Activated CD4-positive, alpha-beta T cell treated with anti-CD3 and anti-CD28 coated beads for 4 hours (primary cell): ENCODE data around the gene FNIP2.
"Not testable (repeated sequence)": the region's sequence is repeated elsewhere in the genome, so short reads cannot be mapped to it uniquely, and the experiment has no call there.

Experiments used
- DNase-seq, 2 donors: peaks; one replicate each; pipeline ENCODE4 v3.0.0-alpha.2; 2020

The FNIP2 gene

GRCh38 chr4:158793430-158793829 lies 24.6 kb downstream of the FNIP2 start:
- not testable (repeated sequence) for DNase-seq

DNA sequence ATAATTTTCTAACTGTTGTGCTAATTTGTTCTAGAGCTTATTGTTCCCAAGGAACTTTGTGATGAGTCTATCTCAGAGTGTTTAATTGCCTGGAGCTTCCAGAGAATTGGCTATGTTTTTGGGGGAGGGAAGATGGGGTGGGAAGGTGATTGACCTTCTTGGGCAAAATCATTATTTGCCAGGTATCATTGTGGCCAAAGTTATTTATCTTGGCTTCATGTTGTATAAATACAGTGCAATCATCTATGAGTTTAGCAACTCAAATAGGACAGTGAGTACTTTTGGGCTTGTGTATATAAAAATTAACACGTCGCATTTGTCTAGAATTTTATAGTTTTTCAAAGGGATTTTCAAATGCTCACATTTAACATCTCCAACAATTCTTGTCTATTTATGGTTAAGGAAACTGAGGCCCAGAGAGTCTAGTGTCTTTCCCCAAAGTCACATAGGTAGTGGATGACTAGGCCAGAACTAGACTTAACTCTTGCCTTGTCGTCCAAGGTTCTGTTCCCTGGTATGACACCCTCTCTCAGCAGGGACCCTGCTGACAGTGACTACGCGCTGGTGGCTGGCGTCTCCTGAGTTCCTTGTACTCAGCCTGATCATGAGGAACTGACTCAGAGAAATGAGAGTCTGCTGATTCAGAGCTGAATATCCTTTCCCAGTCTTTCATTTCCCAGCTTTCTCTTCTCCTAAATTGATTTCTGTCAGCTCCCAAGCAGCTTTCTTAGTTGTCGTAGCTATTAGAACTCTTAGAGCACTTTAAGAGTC lies 27.7 kb downstream of the FNIP2 start:
- DNase-seq = no peak

DNA sequence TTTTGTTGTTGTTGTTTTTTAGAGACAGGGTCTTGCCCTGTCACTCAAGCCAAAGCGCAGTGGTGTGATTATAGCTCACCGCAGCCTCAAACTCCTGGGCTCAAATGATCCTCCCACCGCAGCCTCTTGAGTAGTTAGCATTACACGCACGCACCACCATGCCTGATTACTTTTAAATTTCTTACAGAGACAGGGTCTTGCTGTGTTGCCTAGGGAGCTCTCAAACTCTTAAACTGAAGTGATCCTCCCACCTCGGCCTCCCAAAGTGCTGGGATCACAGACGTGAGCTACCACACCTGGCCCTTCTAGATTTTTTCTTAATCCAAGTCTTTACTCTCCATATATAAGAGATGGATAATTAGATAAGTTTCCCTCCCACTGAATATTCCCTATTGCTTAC lies 29.2 kb downstream of the FNIP2 start:
- DNase-seq = no peak

DNA sequence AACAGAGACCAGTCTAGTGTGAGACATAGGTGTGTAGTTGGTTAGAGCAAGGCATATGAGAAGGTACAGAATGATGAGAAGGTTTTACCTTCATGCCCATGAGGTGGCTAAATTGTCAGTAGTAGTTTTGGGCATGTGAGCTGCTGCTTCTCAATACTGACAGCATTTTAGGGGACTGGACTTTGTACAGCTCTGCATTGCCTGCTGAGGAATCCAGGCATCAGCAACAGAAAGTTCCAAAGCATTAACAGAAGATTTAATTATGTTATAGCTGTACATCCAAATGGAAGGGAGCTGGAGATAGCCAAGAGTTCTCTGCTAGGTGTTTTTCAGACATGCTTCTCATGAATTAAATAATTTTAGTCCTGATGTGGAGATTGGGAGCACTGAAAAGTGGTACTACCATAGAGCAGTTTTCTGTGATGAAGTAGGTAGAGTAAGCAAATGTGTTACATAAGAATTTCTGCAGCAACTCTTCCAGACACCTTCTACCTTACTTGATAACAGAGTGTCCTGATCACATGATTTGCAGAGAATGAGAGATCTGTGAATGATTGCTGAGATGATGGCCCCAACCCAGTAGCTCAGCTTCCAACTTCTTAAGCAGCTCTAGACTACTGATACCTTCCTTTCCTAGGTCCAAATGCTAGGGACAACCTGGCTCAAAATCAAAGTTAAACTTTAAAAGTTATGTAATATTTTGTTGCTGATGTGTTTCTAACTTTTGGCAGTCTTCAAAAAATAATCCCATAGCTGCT lies 30.4 kb downstream of the FNIP2 start:
- no peak for DNase-seq

DNA sequence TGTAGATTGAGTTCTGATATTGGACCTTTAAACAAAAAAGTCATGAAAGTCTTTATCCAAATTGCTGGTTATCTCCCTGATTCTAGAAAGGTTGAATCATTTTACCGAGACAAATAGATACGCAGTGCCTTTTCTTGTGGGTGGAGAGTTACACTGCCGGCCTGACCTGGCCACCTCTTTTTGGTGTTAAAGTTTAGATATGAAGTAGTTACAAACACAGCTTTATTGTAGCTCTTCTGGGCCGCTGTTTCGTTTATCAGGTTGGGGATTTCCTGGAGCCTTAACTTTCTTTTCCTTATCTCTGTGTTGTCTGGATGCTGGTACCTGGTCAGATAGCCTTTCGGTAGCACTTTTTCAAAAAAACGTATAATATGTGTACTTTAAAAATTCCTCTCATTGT lies 31.0 kb downstream of the FNIP2 start:
- no peak for DNase-seq

- no peak for DNase-seq
Observed at GRCh38 chr4:158801066-158801465, 32.2 kb downstream of the FNIP2 start.

GRCh38 chr4:158801677-158802076 lies 32.9 kb downstream of the FNIP2 start:
- no peak for DNase-seq

GRCh38 chr4:158802914-158803313 lies 34.1 kb downstream of the FNIP2 start:
- DNase-seq = no peak

DNA sequence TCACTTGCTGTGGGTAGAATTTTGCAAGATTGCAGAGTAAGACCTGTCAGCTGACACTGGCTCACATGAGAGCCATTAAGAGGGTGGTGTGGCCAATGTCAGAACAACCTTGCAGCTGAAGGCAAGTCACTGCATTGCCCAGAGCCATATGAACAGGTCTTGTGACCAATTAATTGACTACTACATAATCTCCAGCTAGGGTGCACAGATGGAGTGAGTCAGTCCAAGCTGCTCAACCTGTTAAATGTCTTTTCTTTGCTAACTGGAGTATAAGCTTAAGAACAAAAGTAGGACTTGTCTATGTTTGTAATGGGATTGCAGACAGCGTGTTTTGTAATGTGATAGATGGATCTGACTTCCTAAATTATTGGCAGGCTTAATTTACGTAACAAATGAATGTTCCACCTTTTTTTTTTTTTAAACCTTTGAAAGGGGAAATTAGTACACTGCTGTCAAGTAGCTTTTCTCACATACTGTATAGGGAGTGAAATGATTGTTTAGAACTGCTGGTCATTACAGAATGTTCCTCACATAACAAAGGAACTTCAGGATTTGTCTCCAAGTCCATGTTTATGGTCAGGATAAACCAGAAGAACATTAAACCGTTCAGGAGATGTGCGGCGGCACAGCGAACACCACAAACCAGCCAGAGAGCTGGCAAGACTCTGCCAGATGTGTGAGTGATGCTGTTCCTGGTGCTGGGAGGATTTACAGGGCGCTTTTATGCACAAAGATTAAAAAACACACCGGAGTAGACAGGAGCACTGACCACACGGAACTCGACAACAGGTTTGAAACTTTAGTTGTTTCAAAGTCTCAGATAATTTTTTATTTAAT lies 37.0 kb downstream of the FNIP2 start:
- no peak for DNase-seq

DNA sequence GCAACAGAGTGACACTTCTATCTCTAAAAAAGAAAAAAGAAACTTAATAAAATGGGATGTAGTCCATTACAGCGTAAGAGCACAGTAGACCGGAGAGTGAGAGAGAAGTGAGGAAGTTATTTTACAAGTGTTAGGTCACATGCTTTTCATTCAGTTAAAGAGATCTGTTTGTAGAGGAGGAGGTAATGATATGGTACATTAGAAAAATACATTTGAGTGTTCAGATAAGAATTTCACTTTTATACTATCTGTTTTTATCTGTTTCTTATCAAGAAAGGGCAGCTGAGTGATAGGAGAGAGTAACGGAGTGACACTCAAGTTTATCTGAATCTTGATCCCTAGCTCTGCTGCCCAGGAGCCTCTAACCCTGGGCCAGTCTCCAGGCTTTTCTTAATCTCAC lies 38.9 kb downstream of the FNIP2 start:
- DNase-seq = no peak

DNA sequence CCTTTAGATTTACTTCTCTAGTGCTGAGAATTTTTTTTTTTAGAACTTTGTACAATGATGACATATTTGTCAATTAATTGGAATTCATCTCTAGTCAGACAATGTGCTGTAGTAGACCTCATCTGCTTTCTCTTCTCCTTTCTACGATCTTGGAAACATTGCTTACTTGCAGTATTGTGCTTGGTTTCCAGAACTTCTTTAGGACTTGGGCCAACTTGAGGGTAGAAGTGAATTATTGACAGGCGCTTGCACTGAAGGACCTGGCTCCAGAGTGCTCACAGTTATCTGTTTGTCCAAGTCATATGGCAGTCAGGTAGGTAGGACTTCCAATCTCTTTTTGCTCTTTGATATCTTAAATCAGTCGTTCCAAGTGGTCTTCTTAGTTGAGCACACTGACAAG lies 39.6 kb downstream of the FNIP2 start:
- no peak for DNase-seq

- DNase-seq = not testable (repeated sequence)
Observed at GRCh38 chr4:158809208-158809607, 40.4 kb downstream of the FNIP2 start.

DNA sequence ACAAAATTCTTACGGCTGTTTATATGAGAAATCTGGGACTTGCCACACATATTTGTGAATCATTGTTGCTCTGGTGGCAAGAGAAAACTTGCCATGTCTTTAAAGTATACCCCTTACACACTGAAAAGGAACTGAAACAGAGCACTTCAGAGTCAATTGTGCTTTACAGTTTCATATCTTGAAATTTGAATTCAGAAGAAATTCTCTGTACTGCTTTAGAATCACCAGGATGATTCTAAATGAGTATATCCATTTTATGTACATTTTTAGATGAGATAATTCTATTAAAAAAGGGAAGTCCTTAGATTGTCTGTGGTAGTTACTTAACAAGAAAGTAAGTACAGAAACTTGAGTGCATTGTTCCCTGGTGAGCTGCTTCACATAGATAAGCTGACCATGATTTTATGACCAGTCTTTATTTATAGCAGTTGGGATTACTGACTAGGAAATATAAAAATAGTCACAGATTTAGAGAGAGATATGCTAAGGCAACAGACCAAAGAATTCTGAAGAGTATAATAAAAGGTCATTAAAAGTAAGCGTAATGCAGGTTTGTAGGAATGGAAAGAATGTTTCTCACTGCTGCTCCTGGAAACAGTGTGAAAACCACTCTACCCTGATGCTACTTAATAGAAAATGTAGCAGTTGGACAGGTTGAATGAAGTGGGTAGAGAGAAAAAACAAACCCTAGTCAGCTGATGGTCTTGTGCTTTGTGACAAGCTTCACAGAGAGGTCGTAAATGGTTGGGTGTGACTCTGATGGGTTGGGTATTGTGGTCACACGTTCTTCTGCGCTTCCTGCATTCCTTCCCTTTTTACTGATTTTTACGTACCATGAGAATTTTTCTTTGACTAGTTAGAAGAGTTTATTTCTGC lies 41.0 kb downstream of the FNIP2 start:
- no peak for DNase-seq

DNA sequence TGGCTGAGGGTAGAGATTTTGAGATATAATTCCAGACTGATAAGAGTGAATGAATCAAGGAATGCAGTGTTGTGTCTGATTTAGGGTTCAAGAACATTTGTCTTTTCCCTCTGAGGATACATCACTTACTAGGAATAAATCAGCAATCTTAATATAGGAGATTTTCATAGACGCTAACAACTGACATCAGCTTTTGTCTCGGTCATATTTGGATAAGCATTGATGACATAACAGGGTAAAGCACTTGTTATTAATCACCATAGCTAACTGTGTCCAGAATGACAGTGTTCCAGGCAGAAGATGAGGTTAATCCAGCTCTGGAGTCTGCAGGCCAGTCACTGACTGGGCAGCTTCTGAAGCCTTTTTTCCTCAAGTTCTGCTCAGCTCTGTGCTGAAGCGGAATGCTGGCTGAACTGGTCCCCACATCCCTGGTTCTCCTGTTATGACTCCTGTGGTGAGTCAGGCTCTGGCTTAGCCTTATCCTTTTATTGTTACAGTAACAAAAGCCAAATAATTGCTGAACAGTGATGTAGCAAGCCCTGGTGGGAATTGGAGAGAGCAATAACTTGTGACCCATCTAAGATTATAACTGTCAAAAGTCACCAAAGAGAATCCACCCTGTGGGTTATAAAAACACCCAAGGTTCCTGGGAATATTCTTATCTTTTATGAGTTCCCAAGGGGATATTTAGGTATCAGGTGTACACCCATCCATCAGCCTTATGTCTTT lies 41.8 kb downstream of the FNIP2 start:
- no peak for DNase-seq

DNA sequence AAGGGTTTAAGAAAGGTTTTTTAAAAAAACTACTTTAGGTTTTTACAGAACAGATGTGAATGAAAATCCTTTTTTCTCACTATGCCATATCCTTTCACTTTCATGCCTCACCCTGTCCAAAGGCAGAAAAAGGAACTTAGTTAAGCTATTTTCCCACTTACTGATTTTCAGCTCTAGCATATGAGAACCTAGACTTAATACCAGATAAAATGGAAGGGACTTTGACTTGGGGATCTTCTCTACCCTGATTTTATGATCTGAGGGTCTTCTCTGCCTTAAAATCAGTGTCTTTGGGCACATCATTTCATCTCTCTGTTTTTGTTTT lies 42.4 kb downstream of the FNIP2 start:
- no peak for DNase-seq

DNA sequence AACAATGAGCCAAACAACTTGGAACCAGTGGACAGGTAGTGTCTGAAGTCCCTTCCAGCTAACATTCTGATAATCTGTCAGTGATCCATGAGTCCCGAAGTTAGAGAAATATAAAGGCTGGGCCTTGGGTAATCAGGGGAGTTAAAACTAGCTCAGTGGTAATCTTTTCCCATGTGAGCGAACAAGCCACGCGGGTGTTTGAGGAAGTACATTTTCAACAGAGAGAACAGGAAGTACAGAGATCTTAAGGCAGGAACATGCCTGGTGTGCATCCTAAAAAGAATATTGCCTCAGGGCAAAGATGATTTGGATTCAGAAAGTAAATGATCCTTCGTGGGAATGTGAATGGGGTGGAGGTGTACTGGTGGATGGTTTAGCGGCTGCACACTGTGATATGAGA lies 42.9 kb downstream of the FNIP2 start:
- DNase-seq = peak in 1 of 2 donors; percentile 4

DNA sequence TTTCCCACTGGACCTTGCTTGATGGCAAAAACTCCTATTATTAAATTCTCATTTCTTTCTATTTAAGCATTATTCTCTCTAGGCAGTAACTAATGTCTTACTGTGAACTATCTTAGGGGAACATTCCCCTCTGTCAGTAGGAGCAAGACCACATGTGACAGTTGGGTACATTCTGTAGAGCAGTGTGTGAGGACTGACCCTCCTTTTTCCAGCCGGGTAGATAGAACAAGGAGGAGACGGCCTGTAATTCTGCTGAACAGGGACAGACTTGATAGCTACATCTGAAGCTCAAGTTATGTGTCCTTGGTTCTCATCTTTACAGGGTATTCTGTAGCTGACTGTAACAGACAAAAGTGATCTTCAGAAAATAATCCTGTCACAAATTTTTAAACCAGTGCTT lies 43.3 kb downstream of the FNIP2 start:
- no peak for DNase-seq

GRCh38 chr4:158812543-158812942 lies 43.7 kb downstream of the FNIP2 start:
- no peak for DNase-seq

GRCh38 chr4:158813113-158813512 lies 44.3 kb downstream of the FNIP2 start:
- DNase-seq = no peak

DNA sequence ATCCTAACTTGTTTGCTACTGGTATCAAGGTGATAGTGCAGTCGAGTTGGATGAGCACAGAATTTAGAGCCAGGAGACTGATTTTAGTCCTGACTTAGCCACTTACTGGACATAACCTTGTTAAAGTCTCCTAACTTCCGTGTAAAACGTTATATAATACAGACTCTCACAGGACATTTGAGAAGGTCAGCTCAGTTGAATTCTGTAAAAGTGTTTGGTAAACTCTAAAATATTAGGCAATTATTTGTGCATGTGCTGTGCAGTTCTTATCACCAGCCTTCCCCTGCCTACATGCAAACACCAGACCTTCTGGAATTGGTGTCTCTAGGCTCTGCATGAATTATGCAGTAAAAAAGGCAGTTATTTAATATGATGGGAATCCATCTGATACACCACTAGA lies 45.4 kb downstream of the FNIP2 start:
- DNase-seq = no peak

DNA sequence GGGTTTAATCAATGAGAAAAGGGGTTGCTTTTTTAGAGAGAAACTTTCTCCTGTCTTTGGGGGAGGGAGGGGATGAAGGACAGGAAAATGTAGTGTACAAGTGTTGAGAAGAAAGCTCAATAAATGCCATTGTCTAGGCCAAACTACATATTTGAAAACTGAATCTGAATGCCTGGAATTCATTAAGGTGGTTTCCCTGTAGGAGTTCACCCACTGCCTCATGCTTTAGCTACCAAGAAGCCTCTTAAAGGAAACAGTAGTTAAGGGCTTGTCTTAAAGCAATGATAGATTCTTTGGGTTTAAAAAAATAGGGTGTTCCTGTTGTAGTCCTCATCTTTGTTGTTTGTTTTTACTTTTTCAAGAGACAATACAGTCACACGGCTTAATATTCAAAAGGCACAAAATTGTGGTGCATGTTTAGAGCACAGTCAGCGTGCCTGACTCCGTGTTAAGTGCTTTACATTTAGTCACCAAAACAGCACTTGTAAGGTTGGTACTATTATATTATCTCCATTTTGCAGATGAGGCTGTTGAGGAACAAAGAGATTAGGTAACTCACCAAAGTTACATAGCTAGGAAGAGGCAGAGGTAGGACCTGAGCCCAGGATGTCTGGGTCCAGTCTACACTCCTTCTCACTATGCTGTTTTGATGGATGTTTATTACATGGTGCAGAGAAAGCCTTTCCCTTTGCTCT lies 46.0 kb downstream of the FNIP2 start:
- DNase-seq = no peak
